Fibroblast of mammary gland (primary cell): Measurements from ENCODE around the gene HDAC6.

Experiments
- DNase-seq: peaks from one replicate; pipeline ENCODE4 v3.0.0-alpha.2; 2010; ENCODE audit warnings: low read depth
- H3K4me3 ChIP-seq: 2 replicates; pipeline ENCODE4 v1.5.1; 2011; ENCODE audit warnings: low read depth, mild to moderate bottlenecking, low read length, moderate library complexity; ENCODE audit not compliant: control insufficient read depth
- CTCF ChIP-seq: conservative IDR thresholded peaks from 2 replicates; pipeline ENCODE4 v1.5.1; 2011; ENCODE audit warnings: low read depth, low read length, inconsistent platforms; ENCODE audit not compliant: control insufficient read depth, insufficient read depth

HDAC6 gene

DNA sequence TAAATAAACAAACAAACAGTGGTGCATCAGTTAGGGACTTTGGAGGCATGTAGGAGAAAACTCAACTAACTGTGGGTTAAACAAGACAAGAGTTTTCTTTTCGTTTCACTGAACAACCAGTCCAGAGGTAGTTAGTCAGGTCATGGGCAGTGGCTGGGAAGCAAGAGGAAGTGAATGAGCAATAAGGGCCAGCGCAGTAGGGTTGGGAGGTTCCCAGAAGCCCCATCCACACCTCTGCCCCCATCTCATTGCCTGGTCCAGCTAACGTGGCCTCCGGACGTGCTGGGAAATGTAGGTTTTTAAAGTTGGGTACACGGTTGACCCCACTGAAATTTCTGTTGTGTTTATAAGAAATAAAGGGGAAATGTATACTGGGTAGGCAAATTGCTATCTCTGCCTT is 31.6 kb upstream of the HDAC6 start:
- no peak for DNase-seq
- no peak for TF ChIP-seq CTCF

GRCh38 chrX:48772602-48773001 is 29.3 kb upstream of the HDAC6 start:
- TF ChIP-seq CTCF = no peak
- DNase-seq = no peak
- H3K4me3 ChIP-seq = no peak overlapping the region

More for the DNA sequence above, 31.6 kb upstream of the HDAC6 start:
- H3K4me3 ChIP-seq = no peak overlapping the region

DNA sequence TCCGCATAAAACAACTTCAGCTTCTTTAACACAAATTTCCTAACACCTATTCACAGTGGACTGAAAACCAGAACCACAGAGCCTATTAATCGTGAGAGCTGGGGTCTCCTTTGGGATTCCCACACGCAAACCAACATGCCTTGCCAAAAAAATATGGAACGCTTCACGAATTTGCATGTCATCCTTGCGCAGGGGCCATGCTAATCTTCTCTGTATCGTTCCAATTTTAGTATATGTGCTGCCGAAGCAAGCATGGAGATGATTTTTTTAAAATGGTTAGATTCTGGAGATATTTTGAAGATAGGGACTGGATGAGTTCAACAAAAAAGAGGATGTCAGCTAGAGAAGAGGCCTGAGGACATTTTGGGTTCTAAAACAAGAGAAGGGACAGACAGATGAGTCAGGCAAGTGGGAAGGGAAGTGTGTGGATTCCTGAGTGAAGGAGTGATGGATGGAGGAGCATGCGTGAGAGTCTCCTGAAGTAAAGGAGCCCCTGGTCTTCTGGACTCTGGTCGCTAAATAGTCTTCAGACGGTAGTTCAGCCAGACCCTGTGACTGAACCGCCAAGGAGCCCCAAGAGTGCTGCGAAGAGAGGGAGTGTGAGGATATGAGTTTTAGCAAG is 24.9 kb upstream of the HDAC6 start:
- DNase-seq = no peak
- no peak for TF ChIP-seq CTCF
- H3K4me3 ChIP-seq = no peak overlapping the region

- no peak overlapping the region for H3K4me3 ChIP-seq
- no peak for TF ChIP-seq CTCF
- no peak for DNase-seq
Observed at GRCh38 chrX:48779399-48779798, 22.5 kb upstream of the HDAC6 start.

DNA sequence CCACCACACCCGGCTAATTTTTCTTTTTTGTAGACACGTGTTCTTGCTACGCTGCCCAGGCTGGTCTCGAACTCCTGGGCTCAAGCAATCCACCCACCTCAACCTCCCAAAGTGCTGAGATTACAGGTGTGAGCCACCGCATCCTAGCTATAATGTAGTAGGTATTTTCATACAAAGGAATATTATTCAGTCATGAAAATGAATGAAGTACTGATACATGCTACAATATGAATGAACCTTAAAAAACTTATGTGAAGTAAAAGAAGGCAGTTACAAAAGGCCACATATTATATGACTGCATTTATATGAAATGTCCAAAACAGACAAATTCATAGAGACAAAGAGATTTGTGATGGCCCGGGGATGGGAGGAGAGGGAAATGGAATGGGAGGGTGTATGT is 20.2 kb upstream of the HDAC6 start:
- no peak overlapping the region for H3K4me3 ChIP-seq
- no peak for TF ChIP-seq CTCF
- DNase-seq = no peak

GRCh38 chrX:48782216-48782615 is 19.7 kb upstream of the HDAC6 start:
- H3K4me3 ChIP-seq = no peak overlapping the region
- TF ChIP-seq CTCF = no peak
- DNase-seq = no peak

DNA sequence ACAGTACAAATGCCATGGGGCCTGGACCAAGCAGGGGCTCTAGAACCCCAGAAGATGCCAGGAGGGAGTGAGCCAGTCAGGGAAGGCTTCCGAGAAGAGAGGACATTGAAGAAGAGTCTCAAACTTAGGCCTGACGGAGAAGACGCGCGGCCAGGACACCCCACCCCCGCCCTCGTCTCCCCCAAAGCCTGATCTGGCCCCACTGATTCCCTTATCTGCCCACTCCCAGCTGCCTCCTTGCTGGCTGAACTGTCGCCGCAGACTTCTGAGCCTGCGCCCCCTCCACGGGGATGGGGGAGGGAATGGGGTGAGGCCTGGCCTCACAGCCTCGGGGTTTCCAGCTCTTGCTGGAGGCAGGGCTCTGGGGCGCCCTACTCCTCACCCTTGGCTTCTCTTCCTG is 19.1 kb upstream of the HDAC6 start:
- no peak for TF ChIP-seq CTCF
- DNase-seq = no peak

More for the DNA sequence above, 19.1 kb upstream of the HDAC6 start:
- H3K4me3 ChIP-seq = no peak overlapping the region
